ENCODE data around the gene ELOVL1. TPM values are rescaled to one million over a fixed set of nuclear protein-coding genes. Genes with fewer than 3 reads are reported as not detected.

The ELOVL1 gene
- total RNA-seq, 1 donor from 2014 or later, result 52.2 TPM

DNA sequence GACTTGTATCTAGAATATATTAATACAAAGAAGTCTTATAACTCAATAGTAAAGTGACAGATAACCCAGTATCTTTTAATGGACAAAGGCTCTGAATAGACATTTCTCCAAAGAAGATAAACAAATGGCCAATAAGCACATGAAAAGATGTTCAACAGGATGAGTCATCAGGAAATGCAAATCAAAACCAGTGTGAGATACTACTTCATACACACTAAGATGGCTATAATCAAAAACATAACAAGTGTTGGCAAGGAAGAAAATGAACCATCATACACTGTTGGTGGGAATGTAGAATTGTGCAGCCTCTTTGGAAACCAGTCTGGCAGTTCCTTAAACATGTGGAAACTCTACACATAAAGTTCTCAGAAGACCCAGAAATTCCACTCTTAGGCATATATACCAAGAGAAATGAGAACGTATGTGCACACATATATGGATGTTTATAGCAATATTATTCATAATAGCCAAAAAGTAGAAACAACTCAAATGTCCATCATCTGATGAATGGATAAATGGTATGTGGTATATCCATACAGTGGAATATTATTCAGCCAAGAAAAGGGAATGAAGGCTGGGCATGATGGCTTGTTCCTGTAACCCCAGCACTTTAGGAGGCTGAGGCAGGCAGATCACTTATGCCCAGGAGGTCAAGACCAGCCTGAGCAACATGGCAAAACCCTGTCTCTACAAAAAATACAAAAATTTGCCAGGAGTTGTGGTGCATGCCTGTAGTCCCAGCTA, 40.1 kb downstream of the ELOVL1 start:
- Mint-ChIP-seq H3K36me3 (no peaks in the 10 kb centered on the region), H3K4me3 (no peak overlapping the region), H3K27me3 (no peaks in the 10 kb centered on the region), H3K4me1 (ENCODE audit: unreplicated experiment) (no peaks in the 10 kb centered on the region), H3K9me3 (peaks cover 6% of the 10 kb centered on the region), H3K27ac (no peak overlapping the region)
- TF ChIP-seq, protein P1, sequence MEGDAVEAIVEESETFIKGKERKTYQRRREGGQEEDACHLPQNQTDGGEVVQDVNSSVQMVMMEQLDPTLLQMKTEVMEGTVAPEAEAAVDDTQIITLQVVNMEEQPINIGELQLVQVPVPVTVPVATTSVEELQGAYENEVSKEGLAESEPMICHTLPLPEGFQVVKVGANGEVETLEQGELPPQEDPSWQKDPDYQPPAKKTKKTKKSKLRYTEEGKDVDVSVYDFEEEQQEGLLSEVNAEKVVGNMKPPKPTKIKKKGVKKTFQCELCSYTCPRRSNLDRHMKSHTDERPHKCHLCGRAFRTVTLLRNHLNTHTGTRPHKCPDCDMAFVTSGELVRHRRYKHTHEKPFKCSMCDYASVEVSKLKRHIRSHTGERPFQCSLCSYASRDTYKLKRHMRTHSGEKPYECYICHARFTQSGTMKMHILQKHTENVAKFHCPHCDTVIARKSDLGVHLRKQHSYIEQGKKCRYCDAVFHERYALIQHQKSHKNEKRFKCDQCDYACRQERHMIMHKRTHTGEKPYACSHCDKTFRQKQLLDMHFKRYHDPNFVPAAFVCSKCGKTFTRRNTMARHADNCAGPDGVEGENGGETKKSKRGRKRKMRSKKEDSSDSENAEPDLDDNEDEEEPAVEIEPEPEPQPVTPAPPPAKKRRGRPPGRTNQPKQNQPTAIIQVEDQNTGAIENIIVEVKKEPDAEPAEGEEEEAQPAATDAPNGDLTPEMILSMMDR (conservative IDR thresholded peaks at IDR 0.05), result no peak
- DNase-seq (ENCODE audit: extremely low spot score, unreplicated experiment), result no peak

DNA sequence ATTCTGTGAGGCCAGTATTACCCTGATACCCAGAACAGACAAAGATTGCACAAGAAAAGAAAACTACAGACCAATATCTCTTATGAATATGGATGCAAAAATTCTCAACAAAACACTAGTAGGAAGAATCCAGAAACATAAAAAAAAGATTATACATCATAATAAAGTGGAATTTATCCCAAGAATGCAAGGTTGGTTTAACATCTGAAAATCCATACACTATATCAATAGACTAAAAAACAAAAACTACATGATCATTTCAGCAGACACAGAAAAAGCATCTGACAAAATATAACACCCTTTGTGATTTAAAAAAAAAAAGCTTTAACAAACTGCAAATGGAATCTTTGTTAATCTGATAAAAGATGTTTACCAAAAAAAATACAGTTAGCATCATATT, 42.4 kb downstream of the ELOVL1 start:
- no peaks in the 10 kb centered on the region for H3K36me3 Mint-ChIP-seq
- DNase-seq (ENCODE audit: extremely low spot score, unreplicated experiment), result no peak
- no peak overlapping the region for H3K4me3 Mint-ChIP-seq
- TF ChIP-seq, protein P1 (conservative IDR thresholded peaks at IDR 0.05), result no peak
- H3K4me1 Mint-ChIP-seq (ENCODE audit: unreplicated experiment), result no peaks in the 10 kb centered on the region
- no peak overlapping the region for H3K27ac Mint-ChIP-seq
- H3K9me3 Mint-ChIP-seq, result peaks cover 6% of the 10 kb centered on the region
- no peaks in the 10 kb centered on the region for H3K27me3 Mint-ChIP-seq

DNA sequence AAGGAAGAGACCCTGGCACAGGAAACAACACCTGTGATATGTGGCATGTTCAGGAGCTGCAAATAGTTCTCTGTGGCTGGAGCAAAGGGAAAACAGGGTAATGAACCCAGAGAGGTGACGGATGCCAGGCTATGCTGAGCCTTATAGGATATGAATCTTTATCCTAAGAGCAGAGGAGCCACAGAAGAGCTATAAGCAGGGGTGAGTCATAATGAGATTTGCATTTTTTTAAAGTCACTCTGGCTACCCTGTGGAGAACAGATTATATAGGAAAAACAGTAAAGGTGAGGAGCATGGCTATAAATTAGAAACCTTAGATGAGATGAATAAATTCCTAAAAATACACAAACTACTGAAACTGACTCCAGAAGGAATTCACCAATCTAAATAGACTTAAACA, 43.0 kb downstream of the ELOVL1 start:
- Mint-ChIP-seq H3K4me1 (ENCODE audit: unreplicated experiment) (no peaks in the 10 kb centered on the region), H3K4me3 (no peak overlapping the region), H3K27me3 (no peaks in the 10 kb centered on the region), H3K27ac (no peak overlapping the region), H3K36me3 (no peaks in the 10 kb centered on the region), H3K9me3 (peaks cover 6% of the 10 kb centered on the region)
- no peak for DNase-seq (ENCODE audit: extremely low spot score, unreplicated experiment)
- TF ChIP-seq, protein P1 (conservative IDR thresholded peaks at IDR 0.05), result no peak

DNA sequence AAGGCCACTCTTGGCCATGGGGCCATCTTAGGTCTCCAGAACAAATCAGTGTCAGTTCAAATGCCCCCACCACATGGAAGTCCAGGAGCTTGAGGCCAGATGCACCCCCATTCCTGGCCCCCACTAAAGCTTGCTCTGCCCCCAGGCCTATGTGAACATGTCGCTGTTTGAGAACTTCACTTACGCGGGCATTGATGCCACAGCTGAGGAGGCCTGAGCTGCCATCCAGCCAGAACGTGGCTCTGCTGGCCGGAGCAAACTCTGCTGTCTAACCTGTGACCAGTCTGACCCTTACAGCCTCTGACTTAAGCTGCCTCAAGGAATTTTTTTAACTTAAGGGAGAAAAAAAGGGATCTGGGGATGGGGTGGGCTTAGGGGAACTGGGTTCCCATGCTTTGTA, 45.3 kb downstream of the ELOVL1 start:
- H3K36me3 Mint-ChIP-seq, result no peaks in the 10 kb centered on the region
- no peak overlapping the region for H3K4me3 Mint-ChIP-seq
- H3K27ac Mint-ChIP-seq, result no peak overlapping the region
- H3K4me1 Mint-ChIP-seq (ENCODE audit: unreplicated experiment), result no peaks in the 10 kb centered on the region
- DNase-seq (ENCODE audit: extremely low spot score, unreplicated experiment), result no peak
- peaks cover 5% of the 10 kb centered on the region for H3K9me3 Mint-ChIP-seq
- TF ChIP-seq, protein P1 (conservative IDR thresholded peaks at IDR 0.05), result no peak
- H3K27me3 Mint-ChIP-seq, result no peaks in the 10 kb centered on the region

DNA sequence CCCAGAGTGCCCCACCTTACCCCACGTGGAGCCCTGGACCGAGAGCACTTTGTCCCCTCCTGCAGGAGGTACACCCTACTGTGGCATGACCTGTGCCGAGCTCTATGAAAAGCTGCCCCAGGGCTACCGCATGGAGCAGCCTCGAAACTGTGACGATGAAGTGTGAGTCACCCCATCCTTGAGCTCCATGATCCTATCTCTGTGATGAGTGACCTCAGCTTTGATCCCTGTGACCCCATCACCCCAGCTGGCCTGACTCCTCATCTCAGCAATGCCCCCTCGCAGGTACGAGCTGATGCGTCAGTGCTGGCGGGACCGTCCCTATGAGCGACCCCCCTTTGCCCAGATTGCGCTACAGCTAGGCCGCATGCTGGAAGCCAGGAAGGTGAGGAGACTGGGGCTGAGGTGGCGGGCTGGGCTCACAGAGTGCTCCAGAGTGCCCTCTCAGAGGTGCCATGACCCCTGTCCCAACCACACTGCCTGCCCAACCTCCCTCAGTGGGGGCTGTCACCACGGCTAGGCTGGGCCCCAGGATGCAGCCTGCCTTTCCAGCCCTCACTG, 46.4 kb downstream of the ELOVL1 start:
- Mint-ChIP-seq H3K27ac (no peak overlapping the region), H3K4me1 (ENCODE audit: unreplicated experiment) (no peaks in the 10 kb centered on the region), H3K36me3 (no peaks in the 10 kb centered on the region), H3K4me3 (no peak overlapping the region), H3K9me3 (no peaks in the 10 kb centered on the region), H3K27me3 (no peaks in the 10 kb centered on the region)
- no peak for DNase-seq (ENCODE audit: extremely low spot score, unreplicated experiment)
- TF ChIP-seq, protein P1 (conservative IDR thresholded peaks at IDR 0.05), result no peak
